ENCODE results near the gene VSNL1.

VSNL1 gene

GRCh38 chr2:17620280-17620679 is 79.8 kb downstream of the VSNL1 start:
- no peak overlapping the region for H3K27ac ChIP-seq
- no peak for TF ChIP-seq ZFX (IDR thresholded peaks at IDR 0.05)
- TF ChIP-seq, protein P1, sequence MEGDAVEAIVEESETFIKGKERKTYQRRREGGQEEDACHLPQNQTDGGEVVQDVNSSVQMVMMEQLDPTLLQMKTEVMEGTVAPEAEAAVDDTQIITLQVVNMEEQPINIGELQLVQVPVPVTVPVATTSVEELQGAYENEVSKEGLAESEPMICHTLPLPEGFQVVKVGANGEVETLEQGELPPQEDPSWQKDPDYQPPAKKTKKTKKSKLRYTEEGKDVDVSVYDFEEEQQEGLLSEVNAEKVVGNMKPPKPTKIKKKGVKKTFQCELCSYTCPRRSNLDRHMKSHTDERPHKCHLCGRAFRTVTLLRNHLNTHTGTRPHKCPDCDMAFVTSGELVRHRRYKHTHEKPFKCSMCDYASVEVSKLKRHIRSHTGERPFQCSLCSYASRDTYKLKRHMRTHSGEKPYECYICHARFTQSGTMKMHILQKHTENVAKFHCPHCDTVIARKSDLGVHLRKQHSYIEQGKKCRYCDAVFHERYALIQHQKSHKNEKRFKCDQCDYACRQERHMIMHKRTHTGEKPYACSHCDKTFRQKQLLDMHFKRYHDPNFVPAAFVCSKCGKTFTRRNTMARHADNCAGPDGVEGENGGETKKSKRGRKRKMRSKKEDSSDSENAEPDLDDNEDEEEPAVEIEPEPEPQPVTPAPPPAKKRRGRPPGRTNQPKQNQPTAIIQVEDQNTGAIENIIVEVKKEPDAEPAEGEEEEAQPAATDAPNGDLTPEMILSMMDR (conservative IDR thresholded peaks at IDR 0.05) = no peak

DNA sequence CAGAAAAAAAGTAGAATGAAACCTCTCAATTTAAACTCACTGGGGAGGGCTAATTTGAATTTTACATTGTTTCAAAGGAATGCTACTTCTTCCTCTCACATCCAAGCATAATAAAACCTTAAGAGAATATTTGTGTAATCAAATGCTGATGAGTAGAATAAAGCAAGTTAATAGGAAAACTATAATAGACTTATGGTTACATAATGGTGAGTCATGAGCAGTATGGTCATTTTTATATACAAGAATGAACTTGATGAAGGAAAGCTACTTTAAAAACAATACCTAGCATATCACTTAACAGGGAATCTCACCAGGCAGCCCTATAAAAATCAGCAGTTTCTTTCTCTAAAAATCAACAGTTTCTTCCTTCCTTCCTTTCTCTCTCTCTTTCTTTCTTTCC is 80.3 kb downstream of the VSNL1 start:
- no peak overlapping the region for H3K27ac ChIP-seq
- TF ChIP-seq ZFX (IDR thresholded peaks at IDR 0.05) = no peak
- TF ChIP-seq, protein P1 (conservative IDR thresholded peaks at IDR 0.05) = no peak

GRCh38 chr2:17621781-17622180 is 81.3 kb downstream of the VSNL1 start:
- TF ChIP-seq, protein P1 (conservative IDR thresholded peaks at IDR 0.05) = no peak
- H3K27ac ChIP-seq = no peak overlapping the region

GRCh38 chr2:17625446-17625845 is 85.0 kb downstream of the VSNL1 start:
- H3K27ac ChIP-seq = no peak overlapping the region
- TF ChIP-seq, protein P1 (conservative IDR thresholded peaks at IDR 0.05) = no peak
- no peak for TF ChIP-seq ZFX (IDR thresholded peaks at IDR 0.05)

- H3K27ac ChIP-seq = no peak overlapping the region
- no peak for TF ChIP-seq ZFX (IDR thresholded peaks at IDR 0.05)
- TF ChIP-seq, protein P1 (conservative IDR thresholded peaks at IDR 0.05) = no peak
These were observed 86.5 kb downstream of the VSNL1 start for GRCh38 chr2:17626986-17627385.

- TF ChIP-seq ZFX (IDR thresholded peaks at IDR 0.05) = no peak
- TF ChIP-seq, protein P1 (conservative IDR thresholded peaks at IDR 0.05) = no peak
- no peak overlapping the region for H3K27ac ChIP-seq
These were observed 86.9 kb downstream of the VSNL1 start for GRCh38 chr2:17627434-17627833.

DNA sequence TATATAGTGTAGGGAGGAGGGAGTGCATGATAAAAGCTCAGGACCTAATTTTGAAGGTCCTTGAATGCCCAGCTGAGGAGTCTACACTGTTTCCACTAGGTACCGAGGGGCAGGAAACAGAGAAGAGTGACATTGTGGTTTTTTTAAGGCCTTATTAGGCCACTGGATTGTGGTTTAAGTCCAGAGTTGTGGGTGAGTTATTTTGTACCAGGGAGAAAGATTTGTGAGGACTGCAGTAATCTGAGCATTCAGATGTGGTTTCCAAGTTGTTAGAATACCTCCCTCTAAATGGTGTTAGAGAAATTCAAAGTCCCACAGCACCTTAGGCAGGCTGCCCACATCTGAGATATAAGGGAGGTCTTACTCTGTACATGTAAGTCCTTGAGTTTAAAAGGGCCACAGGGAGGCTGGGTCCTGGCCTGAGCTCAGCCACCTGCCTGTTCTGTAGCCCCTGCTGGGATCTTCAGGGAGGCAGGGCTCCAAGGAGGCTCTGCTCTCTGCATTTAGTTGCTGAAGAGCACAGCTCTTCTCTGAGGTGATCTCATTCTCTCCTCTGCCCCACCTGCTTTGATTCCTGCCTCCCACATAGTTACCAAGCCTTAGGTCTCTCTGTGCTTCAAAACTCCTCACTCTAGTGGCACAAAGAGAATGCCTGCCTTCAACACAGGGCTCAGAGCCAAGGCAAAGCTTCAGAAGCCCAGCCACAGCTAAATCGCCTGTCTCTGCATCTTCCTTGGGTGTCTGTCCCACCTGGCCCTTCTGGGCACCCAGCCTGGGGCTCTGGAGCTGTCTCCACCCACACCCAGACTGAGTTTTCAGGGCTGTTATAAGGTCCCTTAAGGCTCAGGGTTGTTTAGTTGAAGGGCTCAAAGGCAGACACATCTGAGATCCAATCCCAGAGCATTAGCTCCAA is 88.1 kb downstream of the VSNL1 start:
- H3K27ac ChIP-seq = no peak overlapping the region
- TF ChIP-seq, protein P1 (conservative IDR thresholded peaks at IDR 0.05) = no peak
- TF ChIP-seq ZFX (IDR thresholded peaks at IDR 0.05) = no peak

Measured in C4-2B (cell line).